SHP77 (cell line): Measurements from ENCODE around the gene IFITM2.
"Not testable (repeated sequence)": the region's sequence is repeated elsewhere in the genome, so short reads cannot be mapped to it uniquely, and the experiment has no call there.

Experiments
- DNase-seq, 2 experiments: peaks; one replicate each; lab custom pipeline; 2025; lab: John Stamatoyannopoulos, UW

The IFITM2 gene

DNA sequence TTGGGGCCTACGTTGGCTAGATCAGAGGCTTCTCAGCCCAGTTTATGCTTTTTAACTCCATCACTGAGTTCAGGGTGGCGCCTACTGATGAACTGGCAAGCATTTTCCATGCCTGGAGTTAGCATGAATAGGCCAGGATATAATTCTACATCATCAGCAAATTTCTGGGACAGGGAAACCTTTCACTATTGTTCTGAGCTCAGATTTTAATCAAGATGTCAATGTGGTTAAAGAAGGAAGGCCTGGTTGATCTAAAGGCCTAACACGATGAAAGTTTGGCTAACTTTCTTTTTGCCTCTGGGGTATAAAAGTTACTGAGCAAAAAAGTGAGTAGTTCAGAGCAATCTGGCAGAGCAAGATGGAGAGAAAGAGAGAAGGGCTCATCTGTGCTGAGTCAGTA is 34.7 kb downstream of the IFITM2 start:
- no peak for DNase-seq

DNA sequence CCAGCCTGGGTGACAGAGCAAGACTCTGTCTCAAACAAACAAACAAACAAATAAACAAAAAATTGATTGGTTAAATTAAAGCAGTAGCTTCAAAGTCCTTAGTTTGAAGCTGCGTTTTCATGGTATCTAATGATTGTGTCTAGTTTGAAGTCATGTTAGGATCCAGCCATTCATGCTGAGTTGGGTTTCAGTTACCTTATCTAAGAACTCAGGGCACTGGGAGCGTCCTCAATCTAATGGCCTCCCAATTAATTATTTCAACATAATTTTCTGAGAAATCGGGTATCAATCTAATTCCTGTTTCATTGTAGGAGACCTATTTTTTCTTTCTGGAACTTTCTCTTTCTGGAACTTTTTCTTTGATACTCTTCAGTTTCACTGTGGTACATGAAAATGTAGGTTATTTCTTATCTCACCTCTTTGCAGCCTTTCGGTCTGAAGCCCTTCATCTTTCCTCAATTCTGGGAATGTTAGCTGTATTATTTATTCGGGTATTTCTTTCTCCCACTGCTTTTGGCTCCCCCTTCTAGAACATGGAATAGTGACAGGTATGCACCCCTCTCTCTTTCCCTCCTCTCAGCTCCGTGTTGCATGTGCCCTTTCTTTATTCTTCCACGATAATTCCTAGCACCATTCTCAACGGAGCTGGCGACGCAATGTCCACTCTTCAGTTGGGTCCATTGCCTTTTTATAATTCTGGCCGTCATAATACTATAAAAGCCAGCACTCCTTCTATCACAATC is 37.4 kb downstream of the IFITM2 start:
- DNase-seq, result no peak

DNA sequence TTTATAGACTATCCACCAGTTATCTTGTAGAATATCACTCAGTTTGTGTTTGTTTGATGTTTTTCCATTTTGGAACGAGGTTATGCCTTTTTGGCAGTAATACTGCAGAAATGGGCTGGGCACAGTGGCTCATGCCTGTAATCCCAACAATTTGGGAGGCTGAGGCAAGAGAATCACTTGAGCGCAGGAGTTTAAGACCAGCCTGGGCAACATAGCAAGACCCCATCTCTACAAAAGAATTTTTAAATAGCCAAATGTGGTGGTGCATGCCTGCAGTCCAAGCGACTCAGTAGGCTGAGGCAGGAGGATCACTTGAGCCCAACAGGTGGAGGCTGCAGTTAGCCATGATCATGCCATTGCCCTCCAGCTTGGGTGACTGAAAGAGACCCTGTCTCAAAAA is 38.9 kb downstream of the IFITM2 start:
- DNase-seq, result no peak

DNA sequence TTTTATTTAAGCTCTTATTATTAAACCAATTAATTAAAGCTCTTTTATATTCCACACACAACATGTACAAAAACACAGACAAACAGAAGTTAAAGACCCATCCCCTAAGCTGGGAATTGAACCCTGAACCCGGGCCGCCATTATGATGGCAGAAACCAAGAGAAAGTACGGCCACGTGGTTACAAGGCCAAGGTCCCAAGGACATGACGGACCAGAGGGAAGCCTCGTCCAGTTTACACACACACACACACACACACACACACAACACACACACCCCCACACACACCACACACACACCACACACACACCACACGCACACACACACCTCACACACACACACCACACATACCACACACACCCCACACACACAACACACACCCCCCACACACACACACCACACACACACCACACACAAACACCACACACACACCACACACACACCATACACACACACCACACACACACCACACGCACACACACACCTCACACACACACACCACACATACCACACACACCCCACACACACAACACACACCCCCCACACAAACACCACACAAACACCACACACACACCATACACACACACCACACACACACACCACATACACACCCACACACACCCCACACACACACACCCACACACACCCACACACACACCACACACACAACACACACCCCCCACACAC is 41.8 kb downstream of the IFITM2 start:
- not testable (repeated sequence) for DNase-seq

DNA sequence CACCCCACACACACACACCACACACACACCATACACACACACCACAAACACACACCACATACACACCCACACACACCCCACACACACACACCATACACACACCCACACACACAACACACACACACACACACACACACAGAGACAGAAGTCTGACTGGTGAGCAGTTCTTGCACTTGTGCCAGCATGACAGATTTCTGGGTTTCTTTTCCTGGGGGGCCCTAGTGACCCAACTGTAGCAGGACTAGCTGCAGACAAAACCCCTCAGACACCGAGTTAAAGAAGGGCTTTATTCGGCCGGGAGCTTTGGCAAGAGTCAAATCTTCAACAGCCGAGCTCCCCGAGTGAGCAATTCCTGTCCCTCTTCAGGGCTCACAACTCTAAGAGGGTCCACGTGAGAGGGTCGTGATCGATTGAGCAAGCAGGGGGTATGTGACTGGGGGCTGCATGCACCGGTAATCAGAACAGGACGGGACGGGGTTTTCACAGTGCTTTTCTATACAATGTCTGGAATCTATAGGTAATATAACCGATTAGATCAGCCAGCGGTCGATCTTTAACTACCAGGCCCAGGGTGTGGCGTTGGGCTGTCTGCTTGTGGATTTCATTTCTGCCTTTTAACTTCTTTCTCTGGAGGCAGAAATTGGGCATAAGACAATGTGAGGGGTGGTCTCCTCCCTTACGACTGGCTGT is 42.6 kb downstream of the IFITM2 start:
- not testable (repeated sequence) for DNase-seq

DNA sequence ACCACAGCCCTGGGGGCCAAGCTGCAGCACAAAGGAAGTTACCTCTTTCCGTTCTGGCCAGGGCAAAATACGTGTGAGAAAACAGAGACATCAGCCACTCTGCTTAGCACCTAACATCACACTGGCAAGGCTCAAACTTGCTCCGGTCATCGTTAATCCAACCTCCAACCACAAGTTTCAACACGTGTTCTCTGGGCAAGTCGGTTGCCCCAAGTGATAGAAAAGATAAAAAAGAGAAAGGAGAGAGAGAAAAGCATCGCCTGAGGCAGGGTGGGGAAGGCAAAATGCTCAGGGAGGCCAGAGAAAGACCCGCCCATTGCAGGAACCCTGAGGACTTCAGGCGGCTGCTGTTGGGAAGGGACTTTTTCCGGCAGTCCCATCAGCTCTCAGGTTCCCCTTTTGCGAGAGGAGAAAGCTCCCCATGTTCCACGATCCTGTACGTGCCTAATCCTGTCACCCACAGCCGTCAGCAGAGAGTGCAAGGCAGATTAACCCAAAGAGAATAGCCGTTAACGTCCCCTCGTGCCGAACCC is 43.2 kb downstream of the IFITM2 start:
- no peak for DNase-seq

DNA sequence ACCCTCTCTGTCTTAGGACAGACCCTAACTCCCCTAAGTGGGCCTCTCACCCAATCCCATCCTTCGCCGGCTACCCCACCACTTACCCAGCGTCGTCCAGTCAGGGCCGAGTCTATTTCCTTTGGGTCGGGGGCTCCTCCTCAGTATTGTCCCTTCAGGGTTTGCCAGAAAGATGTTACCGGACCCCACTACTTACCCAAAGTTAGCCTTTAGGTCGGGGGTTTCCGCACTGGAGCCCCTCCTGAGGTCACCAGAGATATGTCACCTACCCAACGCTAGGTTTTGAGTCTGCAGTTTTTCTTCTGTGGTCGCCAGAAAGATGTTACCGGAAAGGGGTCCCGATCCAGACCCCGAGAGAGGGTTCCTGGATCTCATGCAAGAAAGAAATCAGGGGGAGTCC is 43.8 kb downstream of the IFITM2 start:
- no peak for DNase-seq

DNA sequence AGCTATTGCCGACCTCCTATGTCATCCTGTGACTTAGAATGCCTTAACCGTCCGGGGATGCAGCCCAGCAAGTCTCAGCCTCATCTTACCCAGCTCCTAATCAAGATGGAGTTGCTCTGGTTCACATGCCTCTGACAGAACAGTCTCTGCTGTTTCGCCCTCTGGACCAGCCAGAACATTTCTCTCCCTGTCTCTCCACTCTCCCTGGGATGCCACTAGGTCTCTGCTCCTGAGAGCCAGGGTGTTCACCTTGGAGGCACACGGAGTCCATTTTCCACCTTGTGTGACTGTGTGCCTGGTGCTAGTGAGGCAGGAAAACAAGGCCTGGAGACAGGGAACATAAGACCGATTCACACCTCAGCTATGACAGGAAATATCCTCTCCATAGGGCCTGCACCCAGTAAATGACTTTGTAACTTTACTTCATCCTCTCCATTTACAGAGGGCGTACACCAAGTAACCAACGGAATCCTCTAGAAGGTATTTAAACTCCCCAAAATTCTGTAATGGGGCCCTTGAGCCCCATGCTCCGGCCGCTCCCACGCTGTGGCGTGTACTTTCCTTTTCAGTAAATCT is 44.9 kb downstream of the IFITM2 start:
- no peak for DNase-seq

DNA sequence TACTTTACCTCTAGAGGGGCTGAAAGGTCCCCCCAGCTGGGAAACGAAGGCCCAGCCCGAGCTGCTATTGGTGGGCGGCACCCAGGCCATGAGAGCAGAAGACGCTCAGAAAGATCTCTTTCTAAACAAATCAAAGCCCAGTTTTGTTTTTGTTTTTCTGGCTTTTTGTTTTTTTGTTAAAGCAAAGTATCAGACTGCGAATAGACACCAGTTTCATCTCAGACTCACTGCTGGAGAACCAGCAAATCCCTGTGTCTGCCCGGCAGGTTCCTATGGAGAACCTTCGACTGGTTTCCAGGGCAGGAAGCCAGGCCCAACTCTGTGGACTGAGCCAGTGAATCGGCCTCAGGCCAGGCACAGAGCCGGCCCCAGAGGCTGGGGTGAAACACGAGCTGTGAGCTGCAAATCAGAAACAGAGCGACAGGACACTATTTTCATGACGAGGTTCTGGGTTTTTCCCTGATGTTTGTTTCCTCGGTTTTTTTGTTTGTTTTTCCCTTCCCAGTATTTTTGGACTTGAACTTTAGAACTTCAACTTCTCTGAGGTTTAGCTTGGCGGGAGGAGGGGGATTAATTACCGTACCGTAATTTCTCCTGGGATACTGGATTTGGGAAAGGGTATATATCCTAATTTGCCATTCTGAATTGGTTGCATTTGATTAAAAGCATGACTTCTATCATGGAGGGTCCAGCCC is 45.7 kb downstream of the IFITM2 start:
- DNase-seq, result no peak

DNA sequence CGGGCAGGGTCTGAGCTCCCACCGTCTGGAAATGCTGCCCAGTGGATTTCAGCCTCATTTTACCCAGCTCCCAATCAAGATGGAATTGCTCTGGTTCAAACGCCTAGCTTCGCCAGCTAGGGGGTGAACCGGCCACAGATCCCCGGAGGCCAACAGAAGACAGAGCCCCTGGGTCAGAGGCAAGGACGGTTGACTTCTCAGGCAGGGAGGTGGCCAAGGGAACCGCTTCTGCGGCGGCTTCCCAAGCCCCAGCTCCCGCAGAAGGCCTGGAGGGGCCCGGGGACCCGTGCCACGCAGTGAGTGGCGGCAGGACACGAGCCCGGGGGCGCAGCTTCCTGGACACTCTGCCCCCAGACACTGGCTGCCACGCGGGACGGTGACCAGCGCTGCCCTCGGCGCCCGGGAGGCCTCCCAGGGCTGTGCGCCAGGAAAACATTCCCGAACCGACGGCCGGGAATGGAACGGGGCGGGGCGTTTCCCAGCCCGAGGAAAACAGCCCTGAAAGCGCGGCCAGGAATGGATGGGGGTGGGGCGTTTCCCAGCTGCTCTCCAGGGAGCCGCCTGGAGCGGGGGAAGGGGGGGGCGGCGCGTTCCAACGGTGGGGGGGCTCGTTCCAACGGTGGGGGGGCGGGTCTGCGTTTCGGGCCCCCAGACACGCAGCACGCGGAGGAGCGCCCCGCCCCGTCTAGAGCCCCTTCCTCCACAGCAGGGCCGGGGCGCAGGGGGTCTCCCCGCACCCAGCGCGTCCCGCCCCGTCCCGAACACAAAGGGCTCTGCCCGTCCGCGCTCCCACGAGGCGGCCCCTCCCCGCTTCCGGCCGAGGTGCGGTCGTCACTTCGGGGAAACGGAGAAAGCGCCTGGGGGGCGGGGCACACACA is 48.2 kb downstream of the IFITM2 start:
- DNase-seq, result peak; percentile 52 to 73

DNA sequence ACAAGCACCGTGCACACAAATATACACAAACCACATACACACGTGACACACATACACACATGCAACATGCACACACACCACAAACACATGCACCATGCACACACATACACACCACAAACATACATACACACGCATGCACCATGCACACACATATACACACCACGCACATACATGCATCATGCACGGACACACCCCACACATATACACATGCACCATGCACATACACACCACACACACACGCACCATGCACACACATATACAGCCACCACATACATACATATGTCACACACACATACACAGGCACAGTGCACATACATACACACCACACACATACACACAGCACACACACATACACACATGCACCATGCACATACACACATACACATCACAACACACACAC is 49.0 kb downstream of the IFITM2 start:
- no peak for DNase-seq

DNA sequence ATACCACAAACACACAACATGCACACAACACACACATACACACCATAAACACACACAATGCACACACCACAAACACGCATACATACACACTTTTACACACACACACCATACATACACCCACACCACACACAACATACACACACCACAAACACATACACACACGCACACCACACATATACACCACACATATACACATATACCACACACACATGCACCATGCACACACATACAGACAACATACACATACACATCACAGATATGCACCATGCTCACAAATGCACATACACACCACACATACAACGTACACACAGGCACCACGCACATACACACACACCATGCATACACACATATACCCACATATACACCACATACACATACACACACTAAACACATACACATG is 50.0 kb downstream of the IFITM2 start:
- DNase-seq, result no peak

DNA sequence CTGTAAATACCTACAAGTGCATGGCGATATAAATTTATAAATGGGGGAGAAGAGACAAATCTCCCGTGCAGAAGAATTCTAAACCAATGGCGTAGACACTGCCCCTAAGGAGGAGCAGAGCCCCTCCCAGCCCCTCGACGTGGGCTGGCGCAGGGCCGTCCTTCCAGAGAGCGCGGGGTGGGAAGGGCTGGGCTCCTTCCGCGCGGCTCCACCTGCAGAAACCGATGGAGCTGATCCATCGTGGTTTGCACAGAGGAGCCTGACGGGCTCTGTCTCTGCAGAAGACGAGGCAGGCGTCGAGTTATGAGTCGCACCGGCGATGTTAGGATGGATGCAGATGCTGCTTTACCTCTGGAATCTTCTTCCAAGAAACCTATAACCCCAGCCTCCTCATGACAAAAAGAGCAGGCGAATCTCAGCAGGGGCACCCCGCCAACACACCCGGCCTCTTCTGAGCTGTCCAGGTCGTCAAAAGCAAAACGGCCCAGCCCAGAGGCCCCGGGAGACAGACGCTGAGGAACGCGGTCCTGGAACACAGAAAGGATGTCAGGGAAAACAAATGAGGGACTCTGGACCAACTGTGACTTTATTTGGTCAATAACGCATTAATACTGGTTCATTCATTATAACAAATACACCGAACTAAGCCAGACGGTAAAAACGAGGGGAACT is 50.6 kb downstream of the IFITM2 start:
- no peak for DNase-seq
